Measurements from ENCODE around the gene ABCC4. TPM values are rescaled to one million over a fixed set of nuclear protein-coding genes. Genes with fewer than 3 reads are reported as not detected.

The ABCC4 gene
- total RNA-seq, 5 donors from 2014 or later (not counting 1 experiment from before 2014, with no cell fraction given) = 8.9 to 12.5 (median 9.5) TPM

- POLR2A ChIA-PET = no interaction called here
- H3K27ac ChIP-seq (ENCODE audit: low read length) = no peak overlapping the region
- H3K27me3 ChIP-seq (replicated peaks in 1 of 2; ENCODE audit: control insufficient read depth in 2 of 2, extremely low read depth in 1 of 2, insufficient read depth in 2 of 2, low read length in 1 of 2) = no peaks in the 10 kb centered on the region
- Mint-ChIP-seq H3K4me3 (no peak overlapping the region), H3K4me1 (peaks cover 2 to 9% (median 6%) of the 10 kb centered on the region in 3 donors), H3K36me3 (peaks cover 24% of the 10 kb centered on the region), H3K27me3 (no peaks in the 10 kb centered on the region), H3K27ac (no peak overlapping the region), H3K9me3 (no peaks in the 10 kb centered on the region)
- CTCF ChIA-PET = no interaction called here
- no peak overlapping the region for H3K4me3 ChIP-seq (ENCODE audit: control insufficient read depth in 1 of 2, extremely low read depth in 1 of 2, low read length in 1 of 2)
- peaks cover 0 to 3% of the 10 kb centered on the region in 2 donors for H3K36me3 ChIP-seq (ENCODE audit: control insufficient read depth in 2 of 2, extremely low read depth in 1 of 2, insufficient read depth in 1 of 2, low read length in 1 of 2)
- DNase-seq (no peak), ATAC-seq (replicated peaks in 1 of 4) (no peak)
- H3K4me1 ChIP-seq (ENCODE audit: control insufficient read depth in 1 of 2, extremely low read depth in 1 of 2, insufficient read depth in 2 of 2, low read length in 2 of 2) = no peaks in the 10 kb centered on the region
- WGBS (ENCODE audit: insufficient coverage) = no CpG with 5 or more reads among the region's 4 CpGs
- H3K9me3 ChIP-seq = no peaks in the 10 kb centered on the region
Measured at GRCh38 chr13:95151942-95152587, 149.2 kb downstream of the ABCC4 start.

- Mint-ChIP-seq H3K27me3 (no peaks in the 10 kb centered on the region), H3K36me3 (peaks cover 22% of the 10 kb centered on the region), H3K4me1 (peaks cover 2 to 9% (median 6%) of the 10 kb centered on the region in 3 donors), H3K4me3 (no peak overlapping the region), H3K27ac (peak overlapping the region in 1 of 2 donors; percentile 17), H3K9me3 (no peaks in the 10 kb centered on the region)
- ATAC-seq (replicated peaks in 1 of 4) = no peak
- WGBS (ENCODE audit: insufficient coverage) = 100% methylated on average over 1 of the region's 2 CpGs
- H3K36me3 ChIP-seq (ENCODE audit: control insufficient read depth in 2 of 2, extremely low read depth in 1 of 2, insufficient read depth in 1 of 2, low read length in 1 of 2) = no peaks in the 10 kb centered on the region
- CTCF ChIA-PET = no interaction called here
- POLR2A ChIA-PET = no interaction called here
- H3K27ac ChIP-seq (ENCODE audit: low read length) = no peak overlapping the region
- no peak for DNase-seq
- no peaks in the 10 kb centered on the region for H3K4me1 ChIP-seq (ENCODE audit: control insufficient read depth in 1 of 2, extremely low read depth in 1 of 2, insufficient read depth in 2 of 2, low read length in 2 of 2)
- H3K4me3 ChIP-seq (ENCODE audit: control insufficient read depth in 1 of 2, extremely low read depth in 1 of 2, low read length in 1 of 2) = no peak overlapping the region
- H3K27me3 ChIP-seq (replicated peaks in 1 of 2; ENCODE audit: control insufficient read depth in 2 of 2, extremely low read depth in 1 of 2, insufficient read depth in 2 of 2, low read length in 1 of 2) = no peaks in the 10 kb centered on the region
- H3K9me3 ChIP-seq = no peaks in the 10 kb centered on the region
Measured at GRCh38 chr13:95150555-95150954, 150.7 kb downstream of the ABCC4 start.

GRCh38 chr13:95146486-95146885 is 154.8 kb downstream of the ABCC4 start:
- Histone ChIP-seq H3K9me3 (no peaks in the 10 kb centered on the region), H3K27ac (ENCODE audit: low read length) (no peak overlapping the region), H3K27me3 (replicated peaks in 1 of 2; ENCODE audit: control insufficient read depth in 2 of 2, extremely low read depth in 1 of 2, insufficient read depth in 2 of 2, low read length in 1 of 2) (no peaks in the 10 kb centered on the region), H3K36me3 (ENCODE audit: control insufficient read depth in 2 of 2, extremely low read depth in 1 of 2, insufficient read depth in 1 of 2, low read length in 1 of 2) (peaks cover 0 to 3% of the 10 kb centered on the region in 2 donors), H3K4me1 (ENCODE audit: control insufficient read depth in 1 of 2, extremely low read depth in 1 of 2, insufficient read depth in 2 of 2, low read length in 2 of 2) (no peaks in the 10 kb centered on the region), H3K4me3 (ENCODE audit: control insufficient read depth in 1 of 2, extremely low read depth in 1 of 2, low read length in 1 of 2) (no peak overlapping the region)
- POLR2A ChIA-PET = no interaction called here
- no peak overlapping the region for H3K27ac Mint-ChIP-seq
- H3K4me1 Mint-ChIP-seq = peaks cover 5 to 15% (median 9%) of the 10 kb centered on the region in 3 donors
- H3K27me3 Mint-ChIP-seq = no peaks in the 10 kb centered on the region
- DNase-seq = no peak
- no peak for ATAC-seq (replicated peaks in 1 of 4)
- 100% methylated on average over 1 of the region's 3 CpGs for WGBS (ENCODE audit: insufficient coverage)
- H3K9me3 Mint-ChIP-seq = peaks cover 0 to 4% (median 0%) of the 10 kb centered on the region in 3 donors
- H3K36me3 Mint-ChIP-seq = peaks cover 32% of the 10 kb centered on the region
- CTCF ChIA-PET = no interaction called here
- no peak overlapping the region for H3K4me3 Mint-ChIP-seq

- CTCF ChIA-PET = no interaction called here
- WGBS (ENCODE audit: insufficient coverage) = 92% methylated on average over 2 of the region's 3 CpGs
Measured at GRCh38 chr13:95145587-95145986, 155.7 kb downstream of the ABCC4 start.

GRCh38 chr13:95140502-95140901 is 160.7 kb downstream of the ABCC4 start:
- DNase-seq = no peak
- Histone ChIP-seq H3K9me3 (no peaks in the 10 kb centered on the region), H3K27me3 (replicated peaks in 1 of 2; ENCODE audit: control insufficient read depth in 2 of 2, extremely low read depth in 1 of 2, insufficient read depth in 2 of 2, low read length in 1 of 2) (no peaks in the 10 kb centered on the region), H3K4me3 (ENCODE audit: control insufficient read depth in 1 of 2, extremely low read depth in 1 of 2, low read length in 1 of 2) (no peak overlapping the region), H3K27ac (ENCODE audit: low read length) (no peak overlapping the region), H3K36me3 (ENCODE audit: control insufficient read depth in 2 of 2, extremely low read depth in 1 of 2, insufficient read depth in 1 of 2, low read length in 1 of 2) (peaks cover 3 to 4% of the 10 kb centered on the region in 2 donors), H3K4me1 (ENCODE audit: control insufficient read depth in 1 of 2, extremely low read depth in 1 of 2, insufficient read depth in 2 of 2, low read length in 2 of 2) (no peaks in the 10 kb centered on the region)
- Mint-ChIP-seq H3K27me3 (no peaks in the 10 kb centered on the region), H3K27ac (no peak overlapping the region), H3K4me3 (no peak overlapping the region), H3K4me1 (peaks cover 4 to 14% (median 5%) of the 10 kb centered on the region in 3 donors), H3K36me3 (peaks cover 45% of the 10 kb centered on the region), H3K9me3 (peaks cover 0 to 4% (median 0%) of the 10 kb centered on the region in 3 donors)
- no peak for ATAC-seq (replicated peaks in 1 of 4)
- ChIA-PET CTCF (no interaction called here), POLR2A (no interaction called here)
- WGBS (ENCODE audit: insufficient coverage) = 77% methylated on average over 2 of the region's 3 CpGs

More at GRCh38 chr13:95145587-95145986, 155.7 kb downstream of the ABCC4 start:
- Histone ChIP-seq H3K4me1 (ENCODE audit: control insufficient read depth in 1 of 2, extremely low read depth in 1 of 2, insufficient read depth in 2 of 2, low read length in 2 of 2) (no peaks in the 10 kb centered on the region), H3K9me3 (no peaks in the 10 kb centered on the region), H3K27ac (ENCODE audit: low read length) (no peak overlapping the region), H3K4me3 (ENCODE audit: control insufficient read depth in 1 of 2, extremely low read depth in 1 of 2, low read length in 1 of 2) (no peak overlapping the region), H3K27me3 (replicated peaks in 1 of 2; ENCODE audit: control insufficient read depth in 2 of 2, extremely low read depth in 1 of 2, insufficient read depth in 2 of 2, low read length in 1 of 2) (no peaks in the 10 kb centered on the region), H3K36me3 (ENCODE audit: control insufficient read depth in 2 of 2, extremely low read depth in 1 of 2, insufficient read depth in 1 of 2, low read length in 1 of 2) (peaks cover 0 to 3% of the 10 kb centered on the region in 2 donors)
- Mint-ChIP-seq H3K27ac (no peak overlapping the region), H3K36me3 (peaks cover 38% of the 10 kb centered on the region), H3K4me1 (peaks cover 5 to 10% (median 5%) of the 10 kb centered on the region in 3 donors), H3K9me3 (peaks cover 0 to 4% (median 0%) of the 10 kb centered on the region in 3 donors), H3K4me3 (no peak overlapping the region), H3K27me3 (no peaks in the 10 kb centered on the region)
- no peak for ATAC-seq (replicated peaks in 1 of 4)
- POLR2A ChIA-PET = no interaction called here
- no peak for DNase-seq

- Mint-ChIP-seq H3K27ac (no peak overlapping the region), H3K27me3 (no peaks in the 10 kb centered on the region), H3K9me3 (no peaks in the 10 kb centered on the region), H3K4me3 (no peak overlapping the region), H3K4me1 (peaks cover 0 to 4% (median 0%) of the 10 kb centered on the region in 3 donors), H3K36me3 (peaks cover 41% of the 10 kb centered on the region)
- DNase-seq (no peak), ATAC-seq (replicated peaks in 1 of 4) (no peak)
- Histone ChIP-seq H3K27ac (ENCODE audit: low read length) (no peak overlapping the region), H3K9me3 (no peaks in the 10 kb centered on the region), H3K27me3 (replicated peaks in 1 of 2; ENCODE audit: control insufficient read depth in 2 of 2, extremely low read depth in 1 of 2, insufficient read depth in 2 of 2, low read length in 1 of 2) (no peaks in the 10 kb centered on the region), H3K4me3 (ENCODE audit: control insufficient read depth in 1 of 2, extremely low read depth in 1 of 2, low read length in 1 of 2) (no peak overlapping the region), H3K4me1 (ENCODE audit: control insufficient read depth in 1 of 2, extremely low read depth in 1 of 2, insufficient read depth in 2 of 2, low read length in 2 of 2) (no peaks in the 10 kb centered on the region), H3K36me3 (ENCODE audit: control insufficient read depth in 2 of 2, extremely low read depth in 1 of 2, insufficient read depth in 1 of 2, low read length in 1 of 2) (peaks cover 3 to 4% of the 10 kb centered on the region in 2 donors)
- CTCF ChIA-PET = interaction anchor here in 1 of 2 donors (0.6 kb wide), 1 partner anchor 778 kb away, joined by 3 read pairs; no protein-coding TSS in a partner anchor
- POLR2A ChIA-PET = no interaction called here
- 94% methylated on average over 9 of the region's 11 CpGs for WGBS (ENCODE audit: insufficient coverage)
Measured at GRCh38 chr13:95138876-95139585, 162.2 kb downstream of the ABCC4 start.

Measured in T-cell (primary cell).